ENCODE data around the gene ANXA2.
"Not testable (repeated sequence)": the region's sequence is repeated elsewhere in the genome, so short reads cannot be mapped to it uniquely, and the experiment has no call there.

The ANXA2 gene

DNA sequence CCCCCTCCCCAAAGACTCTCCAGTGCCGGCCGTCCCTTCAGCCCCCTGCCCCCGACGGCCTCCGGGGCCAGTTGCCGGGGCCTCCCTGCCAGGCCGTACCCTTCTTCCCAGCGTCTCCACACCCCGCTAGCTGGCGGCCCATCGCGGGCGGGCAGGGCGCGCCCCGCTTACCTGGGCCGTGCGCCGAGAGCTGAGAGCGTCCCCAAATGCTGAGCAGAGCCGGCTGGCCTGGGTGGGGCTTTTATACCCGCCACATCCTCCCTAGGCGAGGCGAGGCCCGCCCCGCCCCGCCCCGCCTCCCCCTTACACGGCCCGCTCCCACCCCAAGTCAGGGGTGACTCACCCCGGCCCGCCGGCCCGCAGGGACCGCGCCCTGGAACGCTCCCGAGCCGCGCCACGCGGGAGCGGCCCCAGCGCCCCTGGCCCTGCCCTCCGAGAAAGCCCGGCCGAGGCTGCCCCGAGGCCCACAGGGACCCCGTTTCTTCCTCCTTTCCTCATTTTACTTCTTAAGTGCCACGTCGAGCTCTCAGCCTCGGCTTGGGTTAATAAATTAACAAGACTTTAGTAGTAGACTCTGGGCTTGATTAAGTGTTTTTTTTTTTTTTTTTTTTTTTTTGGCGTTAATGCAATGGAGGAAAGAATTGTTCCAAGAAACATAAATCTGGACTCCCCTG lies at the start of gene ANXA2:
Gene ANXA2 (minus strand): TSS at position 215 of the 674 bp plus-strand sequence. CDS start 11,911 bp downstream, outside the sequence.
- DNase-seq (ENCODE audit: low spot score) = peak; percentile 93

GRCh38 chr15:60444289-60444912 lies 46.6 kb upstream of the ANXA2 start:
- DNase-seq (ENCODE audit: low spot score) = peak; percentile 36

DNA sequence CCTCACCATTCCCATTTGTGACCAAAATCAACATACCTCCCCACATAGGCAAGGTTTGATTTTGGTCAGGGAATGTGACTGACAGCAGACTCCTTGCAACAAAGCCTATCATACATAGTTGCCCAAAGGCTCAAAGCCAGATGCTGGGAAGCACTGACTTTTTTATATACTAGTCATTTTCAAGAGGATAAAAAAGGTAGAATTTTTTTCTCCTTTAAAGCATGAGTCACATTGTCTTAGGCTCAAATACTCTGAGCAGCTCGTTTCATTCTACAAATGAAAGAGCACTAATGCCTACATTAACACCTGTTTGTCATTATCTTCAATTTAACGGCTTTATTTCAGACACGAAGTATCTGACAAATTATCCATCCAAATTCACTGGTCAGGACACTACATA lies 45.0 kb upstream of the ANXA2 start:
- no peak for DNase-seq (ENCODE audit: low spot score)

DNA sequence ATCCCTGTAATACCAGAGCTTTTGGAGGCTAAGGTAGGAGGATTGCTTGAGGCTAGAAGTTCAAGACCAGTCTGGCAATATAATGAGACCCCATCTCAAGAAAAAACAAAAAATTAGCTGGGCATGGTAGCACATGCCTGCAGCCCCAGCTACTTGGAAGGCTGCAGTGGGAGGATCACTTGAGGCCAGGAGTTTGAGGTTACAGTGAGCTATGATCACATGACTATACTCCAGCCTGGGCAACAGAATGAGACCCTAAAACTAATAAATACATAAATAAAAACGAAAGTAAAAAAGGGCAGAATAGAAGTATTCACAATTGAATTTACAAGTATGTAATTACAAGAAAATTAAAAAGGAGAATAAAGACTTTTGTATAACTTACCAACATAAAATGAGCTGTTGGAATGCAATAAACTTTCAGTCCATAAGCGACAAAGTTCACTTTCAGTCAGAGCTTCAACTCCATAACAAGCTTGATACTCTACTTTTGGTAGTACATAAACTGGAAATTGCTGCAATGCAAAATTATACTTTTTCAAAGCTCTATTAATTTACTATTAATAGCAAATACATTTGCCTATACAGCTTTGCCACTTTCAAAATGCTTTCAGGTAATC lies 44.4 kb upstream of the ANXA2 start:
- no peak for DNase-seq (ENCODE audit: low spot score)

DNA sequence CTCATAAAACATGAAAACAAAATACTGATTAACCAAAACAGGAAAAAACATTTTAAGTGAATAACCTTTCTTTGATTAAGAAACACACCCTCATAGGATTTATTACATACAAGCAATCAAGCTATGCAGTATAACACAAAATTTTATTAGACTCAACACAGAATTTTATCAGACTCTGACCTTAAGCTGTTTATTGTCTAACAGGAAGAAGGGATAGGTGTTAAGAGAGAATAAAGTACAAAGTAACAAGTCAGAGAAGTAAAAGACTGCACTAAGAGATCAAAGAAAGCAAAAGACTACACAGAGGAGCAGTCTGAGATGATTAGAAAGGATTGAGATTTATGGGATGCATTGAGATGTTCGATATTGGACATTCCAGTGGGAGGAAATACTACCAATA lies 43.5 kb upstream of the ANXA2 start:
- no peak for DNase-seq (ENCODE audit: low spot score)

DNA sequence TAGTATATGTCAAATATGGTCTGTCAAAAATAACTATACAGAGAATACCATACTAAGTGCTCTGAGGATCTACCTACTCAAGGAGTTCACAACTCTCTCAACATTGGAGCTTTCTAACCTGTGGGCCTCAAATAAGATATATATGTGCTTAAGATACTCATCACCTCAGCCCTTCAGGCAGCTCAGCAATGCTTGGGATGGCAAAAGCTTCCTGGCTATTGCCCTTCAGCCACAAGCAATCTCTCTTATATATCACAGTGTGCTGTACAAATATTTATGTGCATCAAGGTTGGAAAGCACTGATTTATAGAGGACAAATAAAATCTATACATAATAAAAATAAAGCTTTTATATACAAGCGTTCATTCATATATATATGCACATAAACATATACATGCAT lies 40.9 kb upstream of the ANXA2 start:
- no peak for DNase-seq (ENCODE audit: low spot score)

DNA sequence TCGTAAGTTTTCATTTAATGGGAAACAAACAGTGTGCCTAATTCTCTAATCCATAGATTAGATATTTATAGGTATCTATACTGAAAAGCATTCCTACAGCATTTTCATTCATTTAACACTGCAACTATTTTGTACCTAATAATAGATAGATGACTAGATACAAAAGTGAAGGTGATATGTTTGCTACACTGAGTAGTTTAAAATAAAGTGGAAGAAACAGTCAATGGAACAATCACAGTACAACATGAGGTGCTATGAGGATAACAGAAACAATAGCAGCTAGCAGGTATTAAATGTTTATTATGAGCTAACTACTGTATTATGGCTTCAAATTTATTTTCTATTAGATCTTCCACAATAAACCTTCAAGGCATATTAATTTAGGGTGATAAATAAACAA lies 31.1 kb upstream of the ANXA2 start:
- no peak for DNase-seq (ENCODE audit: low spot score)

- no peak for DNase-seq (ENCODE audit: low spot score)
Measured at GRCh38 chr15:60426870-60427508, 29.2 kb upstream of the ANXA2 start.

DNA sequence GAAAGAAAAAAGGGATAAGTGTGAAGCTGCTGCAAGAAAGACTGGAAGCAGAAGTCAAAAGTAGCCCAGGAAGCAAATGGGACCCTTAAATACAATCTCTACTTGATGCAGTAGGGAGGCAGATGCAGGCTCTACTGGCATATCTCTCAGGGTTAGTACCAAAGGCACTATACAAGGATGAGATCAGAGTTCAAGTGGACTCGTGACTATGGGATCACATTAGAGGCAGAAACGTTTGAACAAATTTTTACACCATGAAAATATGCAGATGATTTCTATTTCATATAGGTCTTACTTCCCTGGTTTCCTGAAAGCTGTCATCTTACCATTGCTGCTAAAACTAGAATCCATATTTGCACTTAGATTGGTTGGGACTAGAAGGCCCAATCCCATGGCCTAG lies 27.7 kb upstream of the ANXA2 start:
- no peak for DNase-seq (ENCODE audit: low spot score)

- no peak for DNase-seq (ENCODE audit: low spot score)
Measured at GRCh38 chr15:60424006-60424405, 26.2 kb upstream of the ANXA2 start.

DNA sequence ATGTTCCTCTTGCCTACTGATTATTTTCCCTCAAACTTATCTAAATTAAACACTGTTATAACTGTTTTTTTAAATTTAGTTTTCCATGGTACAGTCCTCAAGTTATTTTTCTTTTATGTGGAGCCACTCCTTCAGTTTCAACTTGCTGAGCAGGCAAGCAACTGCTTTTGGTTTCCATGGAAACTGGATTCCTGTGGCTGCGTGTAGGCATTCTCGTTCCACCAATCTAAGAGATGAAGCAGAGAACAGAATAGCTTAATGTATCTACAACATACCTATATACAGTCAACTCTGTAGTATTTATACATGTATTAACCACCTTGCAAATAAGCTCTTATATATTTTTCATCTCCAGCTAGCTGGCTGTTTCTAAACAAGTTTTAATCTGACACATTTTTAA lies 25.8 kb upstream of the ANXA2 start:
- no peak for DNase-seq (ENCODE audit: low spot score)

DNA sequence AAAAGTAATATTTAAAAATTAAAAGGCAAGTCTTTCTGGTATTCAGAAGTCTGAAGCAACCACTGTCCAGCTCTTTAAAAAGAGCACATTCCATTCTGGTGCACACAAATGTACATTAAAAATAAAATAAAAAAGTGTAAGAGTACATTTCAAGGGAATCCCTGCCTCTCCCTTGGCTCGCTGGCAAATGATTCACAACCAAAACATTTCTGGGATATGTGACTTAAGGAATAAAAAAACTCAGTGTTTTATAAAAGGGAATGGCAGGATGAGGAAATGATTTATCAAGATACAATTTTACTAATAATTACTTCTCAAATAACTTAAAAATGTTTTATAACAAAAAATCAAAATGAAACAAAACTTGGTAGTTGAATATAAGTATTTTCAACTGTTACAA lies 23.8 kb upstream of the ANXA2 start:
- no peak for DNase-seq (ENCODE audit: low spot score)

- no peak for DNase-seq (ENCODE audit: low spot score)
Measured at GRCh38 chr15:60420203-60420716, 22.5 kb upstream of the ANXA2 start.

- DNase-seq (ENCODE audit: low spot score) = no peak
Measured at GRCh38 chr15:60419753-60420152, 22.0 kb upstream of the ANXA2 start.

DNA sequence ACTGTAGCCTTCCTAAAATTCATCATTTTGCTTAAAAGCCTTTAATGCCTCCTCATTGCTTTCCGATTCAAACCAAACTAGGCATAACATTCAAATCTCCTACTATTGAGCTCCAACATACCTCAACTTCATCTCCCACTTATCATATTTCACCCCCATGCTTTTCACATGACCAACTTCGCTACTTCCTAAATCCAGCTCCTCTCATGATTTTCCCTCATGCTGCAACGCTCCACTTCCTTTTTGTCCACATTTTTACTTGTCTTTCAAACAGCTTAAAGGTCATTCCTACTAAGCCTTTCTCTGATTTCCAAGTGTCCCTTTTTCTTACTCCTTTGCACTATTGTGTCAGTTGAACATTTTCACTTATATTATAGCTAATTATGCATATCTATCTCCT lies 20.3 kb upstream of the ANXA2 start:
- no peak for DNase-seq (ENCODE audit: low spot score)

GRCh38 chr15:60417112-60417511 lies 19.3 kb upstream of the ANXA2 start:
- DNase-seq (ENCODE audit: low spot score) = no peak

DNA sequence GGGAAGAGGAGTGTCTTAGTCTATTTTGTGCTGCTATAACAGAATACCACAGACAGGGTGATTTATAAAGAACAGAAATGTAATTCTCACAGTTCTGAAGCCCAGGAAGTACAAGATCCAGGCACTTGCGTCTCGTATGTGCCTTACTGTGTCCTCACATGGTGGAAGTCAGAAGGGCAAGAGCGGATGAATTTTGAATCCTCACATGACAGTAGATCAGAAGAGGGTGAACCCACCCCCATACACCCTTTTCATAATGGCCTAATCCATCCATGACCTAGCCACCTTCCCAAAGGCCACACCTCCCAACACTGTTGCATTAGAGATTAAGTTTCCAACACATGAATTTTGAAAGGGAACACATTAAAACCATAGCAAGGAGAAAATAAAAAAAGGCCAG lies 18.7 kb upstream of the ANXA2 start:
- no peak for DNase-seq (ENCODE audit: low spot score)

DNA sequence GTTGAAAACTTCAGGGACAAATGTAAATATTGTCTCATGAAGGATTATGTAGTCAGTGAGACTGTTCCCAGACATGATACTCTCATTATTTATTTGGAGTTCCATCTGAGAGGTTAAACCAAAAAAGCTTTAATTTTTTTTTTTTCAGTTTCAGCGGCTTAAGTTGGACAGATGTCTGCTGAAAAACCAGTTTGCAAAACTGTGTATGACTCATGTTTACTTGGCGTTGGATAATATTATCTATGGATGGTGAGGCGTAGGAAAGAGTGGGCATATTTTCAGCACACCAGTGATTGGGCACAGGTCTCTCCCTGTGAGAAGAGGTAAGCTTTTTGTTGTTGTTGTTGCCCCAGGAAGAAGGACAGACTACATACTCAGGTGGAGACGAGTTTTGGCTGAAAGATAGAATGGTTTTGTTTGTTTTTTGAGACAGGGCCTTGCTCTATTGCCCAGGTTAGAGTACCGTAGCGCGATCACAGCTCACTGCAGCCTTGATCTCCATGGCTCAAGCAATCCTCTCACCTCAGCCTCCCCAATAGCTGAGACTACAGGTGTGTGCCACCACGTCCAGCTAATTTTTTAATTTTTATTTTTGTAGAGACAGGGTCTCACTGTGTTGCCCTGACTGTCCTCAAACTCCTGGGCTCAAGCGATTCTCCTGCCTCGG lies 16.4 kb upstream of the ANXA2 start:
- no peak for DNase-seq (ENCODE audit: low spot score)

GRCh38 chr15:60413231-60413824 lies 15.5 kb upstream of the ANXA2 start:
- no peak for DNase-seq (ENCODE audit: low spot score)

DNA sequence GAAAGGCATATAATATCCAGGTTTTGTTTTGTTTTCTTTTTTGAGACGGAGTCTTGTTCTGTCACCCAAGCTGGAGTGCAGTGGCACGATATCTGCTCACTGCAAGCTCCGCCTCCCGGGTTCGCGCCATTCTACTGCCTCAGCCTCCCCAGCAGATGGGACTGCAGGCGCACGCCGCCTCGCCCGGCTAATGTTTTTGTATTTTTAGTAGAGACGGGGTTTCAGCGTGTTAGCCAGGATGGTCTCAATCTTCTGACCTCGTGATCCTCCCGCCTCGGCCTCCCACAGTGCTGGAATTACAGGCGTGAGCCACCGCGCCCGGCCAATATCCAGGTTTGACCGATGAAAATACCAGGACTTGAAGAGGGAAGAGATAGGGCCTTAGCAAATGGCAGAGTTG lies 15.0 kb upstream of the ANXA2 start:
- not testable (repeated sequence) for DNase-seq (ENCODE audit: low spot score)

GRCh38 chr15:60411774-60412425 lies 14.1 kb upstream of the ANXA2 start:
- DNase-seq (ENCODE audit: low spot score) = peak; percentile 46
